ENCODE measurements around the gene OTC.

- TF ChIP-seq CTCF (conservative IDR thresholded peaks at IDR 0.05; ENCODE audit: low read length) (no peak), EZH2phosphoT487 (IDR thresholded peaks at IDR 0.05; ENCODE audit: borderline replicate concordance, low read depth, low read length) (no peak)
Measured at GRCh38 chrX:38452603-38453002, 100.2 kb downstream of the OTC start.

Data from OCI-LY7 (cell line).